ENCODE data around the gene PPP1R14D. TPM values are rescaled to one million over a fixed set of nuclear protein-coding genes. Genes with fewer than 3 reads are reported as not detected.
A peak's percentile ranks its signal among the peaks of the same experiment; 100 is the strongest.

The PPP1R14D gene
- total and polyA plus RNA-seq, 10 donors, result 0.30 TPM; not detected in 9

DNA sequence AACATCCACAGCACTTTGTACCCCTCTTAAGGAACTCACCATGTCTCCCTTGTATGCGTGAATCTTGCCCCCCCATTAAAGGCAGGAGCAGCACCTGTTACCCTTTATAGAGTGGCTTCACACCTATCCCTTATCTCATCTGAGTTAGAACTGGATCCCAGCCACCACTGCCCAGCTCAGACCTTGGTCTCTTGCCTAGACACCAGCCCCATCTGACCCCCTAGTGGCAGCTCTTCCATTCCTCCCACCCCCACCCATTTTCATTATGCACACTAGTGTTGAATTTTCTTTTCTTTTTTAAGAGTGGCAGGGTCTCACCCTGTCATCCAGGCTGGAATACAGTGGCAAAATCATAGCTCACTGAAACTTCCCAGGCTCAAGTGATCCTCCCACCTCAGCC, 24.8 kb downstream of the PPP1R14D start:
- no peak for DNase-seq
- Histone ChIP-seq H3K36me3 (peaks cover 0 to 45% (median 3%) of the 10 kb centered on the region in 6 donors), H3K4me1 (peaks cover 12 to 49% (median 39%) of the 10 kb centered on the region in 6 donors), H3K27ac (no peak overlapping the region), H3K4me3 (no peak overlapping the region), H3K27me3 (replicated peaks in 1 of 7) (no peaks in the 10 kb centered on the region), H3K9me3 (no peaks in the 10 kb centered on the region)
- WGBS, 5 donors, result 87 to 100% (median 95%) methylated on average over 1 of the region's 1 CpG
- TF ChIP-seq, protein P1, sequence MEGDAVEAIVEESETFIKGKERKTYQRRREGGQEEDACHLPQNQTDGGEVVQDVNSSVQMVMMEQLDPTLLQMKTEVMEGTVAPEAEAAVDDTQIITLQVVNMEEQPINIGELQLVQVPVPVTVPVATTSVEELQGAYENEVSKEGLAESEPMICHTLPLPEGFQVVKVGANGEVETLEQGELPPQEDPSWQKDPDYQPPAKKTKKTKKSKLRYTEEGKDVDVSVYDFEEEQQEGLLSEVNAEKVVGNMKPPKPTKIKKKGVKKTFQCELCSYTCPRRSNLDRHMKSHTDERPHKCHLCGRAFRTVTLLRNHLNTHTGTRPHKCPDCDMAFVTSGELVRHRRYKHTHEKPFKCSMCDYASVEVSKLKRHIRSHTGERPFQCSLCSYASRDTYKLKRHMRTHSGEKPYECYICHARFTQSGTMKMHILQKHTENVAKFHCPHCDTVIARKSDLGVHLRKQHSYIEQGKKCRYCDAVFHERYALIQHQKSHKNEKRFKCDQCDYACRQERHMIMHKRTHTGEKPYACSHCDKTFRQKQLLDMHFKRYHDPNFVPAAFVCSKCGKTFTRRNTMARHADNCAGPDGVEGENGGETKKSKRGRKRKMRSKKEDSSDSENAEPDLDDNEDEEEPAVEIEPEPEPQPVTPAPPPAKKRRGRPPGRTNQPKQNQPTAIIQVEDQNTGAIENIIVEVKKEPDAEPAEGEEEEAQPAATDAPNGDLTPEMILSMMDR (IDR thresholded peaks at IDR 0.05 in 8 of 11, conservative IDR thresholded peaks at IDR 0.05 in 3 of 11), result no peak
- TF ChIP-seq POLR2AphosphoS5 (IDR thresholded peaks at IDR 0.05) (no peak), POLR2A (IDR thresholded peaks at IDR 0.05) (no peak)
- intact Hi-C loops (cut with DNase I; ENCODE audit: low total_unique reads), result no loop called here

DNA sequence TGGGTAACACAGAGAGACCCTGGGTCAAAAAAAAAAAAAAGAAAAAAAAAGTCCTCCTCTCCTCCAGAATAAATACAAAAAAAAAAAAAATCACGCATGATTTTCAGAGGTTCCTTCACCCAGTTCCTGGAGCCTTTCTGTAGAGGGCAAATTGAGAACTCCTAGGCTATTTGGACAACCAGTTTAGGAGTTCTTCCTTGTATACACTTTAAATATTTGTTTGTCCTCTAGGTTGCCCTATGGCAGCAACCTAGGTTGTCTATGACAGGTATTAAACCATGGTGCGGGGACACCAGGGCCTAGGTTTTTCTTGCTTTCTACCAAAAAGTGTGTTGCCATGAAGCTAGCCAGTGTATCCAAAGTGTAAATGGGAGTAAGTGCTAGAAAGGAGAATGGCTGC, 25.4 kb downstream of the PPP1R14D start:
- TF ChIP-seq POLR2A (IDR thresholded peaks at IDR 0.05) (no peak), POLR2AphosphoS5 (IDR thresholded peaks at IDR 0.05) (no peak)
- TF ChIP-seq, protein P1 (IDR thresholded peaks at IDR 0.05 in 8 of 11, conservative IDR thresholded peaks at IDR 0.05 in 3 of 11), result no peak
- Histone ChIP-seq H3K36me3 (peaks cover 0 to 51% (median 5%) of the 10 kb centered on the region in 6 donors), H3K4me3 (no peak overlapping the region), H3K4me1 (peaks cover 11 to 43% (median 33%) of the 10 kb centered on the region in 6 donors), H3K27me3 (replicated peaks in 1 of 7) (no peaks in the 10 kb centered on the region), H3K9me3 (no peaks in the 10 kb centered on the region), H3K27ac (no peak overlapping the region)
- WGBS, 5 donors, result 93 to 99% (median 95%) methylated on average over 2 of the region's 2 CpGs
- intact Hi-C loops (cut with DNase I; ENCODE audit: low total_unique reads), result no loop called here
- DNase-seq, result no peak

DNA sequence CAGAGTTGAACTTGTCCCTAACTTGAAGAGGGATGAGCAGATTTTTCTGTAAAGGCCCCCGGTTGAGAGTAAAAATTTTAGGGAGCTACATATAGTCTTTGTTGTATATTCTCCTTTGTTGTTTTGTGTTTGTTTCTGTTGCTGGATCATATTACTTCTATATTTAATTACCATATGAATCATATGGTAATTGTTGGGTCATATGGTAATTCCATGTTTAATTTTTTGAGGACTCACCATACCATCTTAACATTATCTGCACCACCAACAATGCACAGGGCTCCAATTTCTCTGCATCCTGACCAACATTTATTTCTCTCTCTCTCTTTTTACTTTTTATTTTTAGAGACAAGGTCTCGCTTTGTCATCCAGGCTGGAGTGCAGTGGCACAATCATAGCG, 29.0 kb downstream of the PPP1R14D start:
- no peak for TF ChIP-seq POLR2AphosphoS5 (IDR thresholded peaks at IDR 0.05)
- TF ChIP-seq, protein P1 (IDR thresholded peaks at IDR 0.05 in 8 of 11, conservative IDR thresholded peaks at IDR 0.05 in 3 of 11), result no peak
- TF ChIP-seq POLR2A (IDR thresholded peaks at IDR 0.05), result no peak
- Histone ChIP-seq H3K27me3 (replicated peaks in 1 of 7) (no peaks in the 10 kb centered on the region), H3K36me3 (peaks cover 0 to 54% (median 7%) of the 10 kb centered on the region in 6 donors), H3K4me1 (peaks cover 0 to 44% (median 24%) of the 10 kb centered on the region in 6 donors), H3K9me3 (no peaks in the 10 kb centered on the region), H3K27ac (no peak overlapping the region), H3K4me3 (no peak overlapping the region)
- no peak for DNase-seq
- 89 to 96% (median 92%) methylated on average over 3 of the region's 3 CpGs for WGBS, 5 donors
- intact Hi-C loops (cut with DNase I; ENCODE audit: low total_unique reads), result no loop called here

DNA sequence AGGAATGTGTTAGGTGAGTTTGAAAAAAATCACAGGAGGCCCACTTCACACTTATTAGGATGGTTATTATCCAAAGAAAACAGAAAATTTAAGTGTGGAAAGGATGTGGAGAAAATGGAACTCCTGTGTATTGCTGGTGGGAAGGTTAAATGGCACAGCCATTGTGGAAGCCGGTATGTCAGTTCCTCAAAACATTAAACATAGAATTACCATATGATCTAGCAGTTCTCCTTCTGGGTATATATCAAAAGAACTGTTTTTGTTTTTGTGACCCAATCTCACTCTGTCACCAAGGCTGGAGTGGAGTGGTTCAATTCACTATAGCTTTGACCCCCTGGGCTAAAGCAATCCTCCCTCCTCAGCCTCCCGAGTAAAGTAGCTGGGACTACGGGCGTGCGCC, 32.0 kb downstream of the PPP1R14D start:
- Histone ChIP-seq H3K9me3 (no peaks in the 10 kb centered on the region), H3K4me1 (peaks cover 0 to 40% (median 19%) of the 10 kb centered on the region in 6 donors), H3K27me3 (replicated peaks in 1 of 7) (no peaks in the 10 kb centered on the region), H3K27ac (peak overlapping the region in 2 of 8 donors; percentile 50 to 57), H3K36me3 (peaks cover 0 to 40% (median 9%) of the 10 kb centered on the region in 6 donors), H3K4me3 (no peak overlapping the region)
- TF ChIP-seq POLR2AphosphoS5 (IDR thresholded peaks at IDR 0.05), result no peak
- TF ChIP-seq, protein P1 (IDR thresholded peaks at IDR 0.05 in 8 of 11, conservative IDR thresholded peaks at IDR 0.05 in 3 of 11), result no peak
- no peak for DNase-seq
- intact Hi-C loops (cut with DNase I; ENCODE audit: low total_unique reads), result no loop called here
- WGBS, 5 donors, result 81 to 91% (median 88%) methylated on average over 5 of the region's 5 CpGs

Data from spleen (tissue), 11 donors.